Stimulated activated CD4-positive, alpha-beta T cell treated with anti-CD3 and anti-CD28 coated beads, Interleukin-2, amount 100 ng/mL, for 4 hours (primary cell): Measurements from ENCODE around the gene MAMDC4.
"Not testable (repeated sequence)": the region's sequence is repeated elsewhere in the genome, so short reads cannot be mapped to it uniquely, and the experiment has no call there.

Experiments
- DNase-seq: peaks from one replicate; pipeline ENCODE4 v3.0.0-alpha.2; 2020; ENCODE audit warnings: low read depth

The MAMDC4 gene

DNA sequence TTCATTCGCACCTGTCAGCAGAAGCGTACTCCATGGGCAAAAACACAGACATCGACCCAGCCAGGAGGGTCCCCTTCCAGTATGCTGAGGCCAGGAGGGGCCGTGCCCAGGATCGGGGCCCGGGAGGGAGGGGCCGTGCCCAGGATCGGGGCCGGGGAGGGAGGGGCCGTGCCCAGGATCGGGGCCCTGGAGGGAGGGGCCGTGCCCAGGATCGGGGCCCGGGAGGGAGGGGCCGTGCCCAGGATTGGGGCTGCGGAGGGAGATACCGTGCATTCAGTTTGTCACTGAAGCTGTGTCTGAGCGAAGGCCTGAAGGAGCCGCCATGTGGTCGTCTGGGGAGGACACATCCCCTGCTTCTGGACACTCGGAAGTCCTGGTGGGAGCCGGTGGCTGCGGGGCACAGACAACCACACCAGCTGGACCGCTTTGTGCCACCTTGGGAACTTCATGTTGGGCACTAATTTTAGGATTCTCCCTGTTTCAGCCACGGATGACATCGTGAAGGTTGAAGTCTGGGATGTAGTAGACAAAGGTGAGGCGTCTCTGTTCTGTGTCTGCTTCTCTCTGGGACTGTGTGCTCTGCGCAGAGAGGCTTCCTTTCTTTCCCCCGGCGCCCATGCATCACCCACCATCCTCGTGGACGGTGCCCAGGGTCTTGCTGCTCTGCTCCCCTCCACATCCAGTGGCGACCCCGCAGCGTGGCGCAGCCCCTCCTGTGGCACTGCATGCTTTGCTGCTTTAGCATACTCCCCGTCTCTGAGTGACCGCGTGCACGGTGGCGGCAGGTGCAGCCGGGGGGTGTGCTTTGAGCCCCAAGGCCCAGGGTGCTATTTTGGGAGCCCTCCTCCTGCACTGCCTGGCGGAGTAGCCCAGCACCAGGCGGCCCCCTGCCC is 26.6 kb upstream of the MAMDC4 start:
- no peak for DNase-seq

- no peak for DNase-seq
Observed at GRCh38 chr9:136826188-136826541, 26.0 kb upstream of the MAMDC4 start.

GRCh38 chr9:136826703-136827582 is 25.2 kb upstream of the MAMDC4 start:
- no peak for DNase-seq

GRCh38 chr9:136827794-136828473 is 24.2 kb upstream of the MAMDC4 start:
- DNase-seq, result no peak

DNA sequence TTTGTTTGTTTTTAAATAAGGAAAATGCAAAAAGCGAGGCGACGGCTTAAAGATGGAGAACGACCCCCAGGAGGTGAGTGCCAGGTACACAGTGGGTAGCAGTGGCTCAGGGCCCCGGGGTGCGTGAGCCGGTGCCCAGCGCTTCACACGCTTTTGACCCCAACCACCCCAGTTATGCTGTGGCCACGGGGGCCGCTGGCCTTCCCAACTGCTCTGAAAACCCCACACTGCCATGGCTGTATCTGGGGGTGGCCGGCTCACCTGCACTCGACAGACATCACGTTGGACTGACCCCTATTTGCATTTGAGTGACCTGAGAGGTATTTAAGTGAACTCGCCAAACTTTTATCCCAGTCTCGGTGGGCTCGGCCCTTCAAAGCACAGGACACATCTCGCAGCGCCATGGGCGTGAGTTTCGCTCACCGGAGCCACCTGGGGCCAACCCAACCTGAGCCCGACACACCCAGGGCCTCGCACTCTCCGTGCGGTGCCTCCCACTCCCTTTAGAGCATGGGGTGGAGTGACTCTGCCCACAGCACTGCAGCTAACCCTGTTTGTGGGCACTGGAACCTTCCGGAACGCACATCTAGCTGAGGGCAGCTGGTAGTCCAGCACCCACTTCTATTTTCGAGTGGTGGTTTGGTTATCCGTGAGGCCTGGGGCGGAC is 23.5 kb upstream of the MAMDC4 start:
- DNase-seq, result no peak

GRCh38 chr9:136829412-136829811 is 22.7 kb upstream of the MAMDC4 start:
- no peak for DNase-seq

DNA sequence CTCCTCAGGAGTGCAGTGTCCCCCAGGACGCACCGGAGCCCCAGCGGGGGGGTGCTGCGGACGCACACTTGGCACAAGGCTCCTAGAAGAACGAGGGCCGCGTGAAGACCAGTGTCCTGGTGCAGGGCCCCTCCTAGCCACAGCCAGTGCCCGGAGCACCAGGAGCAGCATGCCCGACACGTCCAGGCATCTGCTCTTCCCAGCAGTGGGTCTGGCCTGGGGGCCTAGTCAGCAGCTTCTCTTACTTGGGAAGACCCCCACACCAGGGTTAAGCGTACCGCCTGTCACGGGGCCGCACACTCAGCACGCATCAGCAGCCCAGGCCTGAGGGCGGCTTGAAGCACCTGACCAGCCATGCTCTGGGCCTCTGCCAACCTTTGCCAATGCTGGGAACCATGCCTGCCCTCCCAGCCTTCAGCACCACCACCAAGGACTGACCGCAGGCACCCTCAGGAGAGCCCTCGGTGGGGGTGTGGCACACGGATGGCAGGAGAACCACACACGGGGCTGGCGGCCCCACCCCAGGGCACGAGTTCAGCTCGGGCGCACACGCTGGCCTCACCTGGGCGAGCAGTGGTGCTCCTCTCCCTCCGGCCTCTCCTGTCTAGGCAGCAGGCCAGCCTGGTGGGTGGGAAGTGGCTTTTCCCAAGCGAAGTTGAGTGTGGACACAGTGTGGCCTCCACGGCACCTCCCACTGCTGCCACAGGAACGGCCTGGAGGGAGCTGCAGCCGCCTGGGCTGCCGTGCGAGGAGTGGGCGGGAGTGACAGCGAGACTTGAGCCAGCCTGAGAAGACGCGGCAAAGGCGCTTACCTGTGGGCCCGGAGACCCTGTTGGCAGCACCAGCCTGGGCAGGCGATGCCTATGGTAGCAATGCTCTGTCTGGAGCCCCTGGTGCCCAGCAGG is 21.9 kb upstream of the MAMDC4 start:
- no peak for DNase-seq

GRCh38 chr9:136831002-136831719 is 21.0 kb upstream of the MAMDC4 start:
- no peak for DNase-seq

DNA sequence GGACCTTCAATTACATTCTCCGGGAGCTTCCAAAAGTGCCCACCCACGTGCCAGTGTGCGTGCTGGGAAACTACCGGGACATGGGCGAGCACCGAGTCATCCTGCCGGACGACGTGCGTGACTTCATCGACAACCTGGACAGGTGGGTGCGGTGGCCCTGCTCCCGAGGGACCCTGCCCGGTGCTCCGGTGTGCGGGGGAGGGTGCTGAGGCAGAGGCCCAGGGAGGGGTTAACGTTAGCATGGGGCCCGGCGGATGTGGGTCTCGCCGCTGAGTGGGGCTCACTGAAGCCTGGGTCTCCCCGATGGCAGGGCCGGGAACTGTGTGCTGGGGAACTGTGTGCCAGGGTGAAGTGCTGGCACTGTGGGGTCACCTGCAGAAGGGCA is 20.4 kb upstream of the MAMDC4 start:
- DNase-seq, result no peak

DNA sequence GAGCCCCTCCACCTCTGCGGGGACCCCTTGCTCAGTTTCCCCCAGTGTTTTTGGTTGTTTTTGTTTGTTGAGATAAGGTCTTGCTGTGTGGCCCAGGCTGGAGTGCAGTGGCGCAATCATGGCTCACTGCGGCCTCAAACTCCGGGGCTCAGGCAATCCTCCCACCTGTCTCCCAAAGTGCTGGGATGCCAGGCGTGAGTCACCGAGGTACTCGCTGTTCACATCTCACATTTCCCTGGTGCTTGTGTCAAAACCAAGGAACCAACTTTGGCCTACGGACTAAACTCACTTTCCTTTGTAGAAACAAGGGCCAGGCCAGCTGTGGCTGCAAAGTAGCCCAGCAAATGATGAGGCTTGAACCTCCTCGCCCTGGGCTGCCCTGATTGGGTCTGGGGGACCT is 19.6 kb upstream of the MAMDC4 start:
- no peak for DNase-seq

GRCh38 chr9:136833381-136834048 is 18.6 kb upstream of the MAMDC4 start:
- not testable (repeated sequence) for DNase-seq

DNA sequence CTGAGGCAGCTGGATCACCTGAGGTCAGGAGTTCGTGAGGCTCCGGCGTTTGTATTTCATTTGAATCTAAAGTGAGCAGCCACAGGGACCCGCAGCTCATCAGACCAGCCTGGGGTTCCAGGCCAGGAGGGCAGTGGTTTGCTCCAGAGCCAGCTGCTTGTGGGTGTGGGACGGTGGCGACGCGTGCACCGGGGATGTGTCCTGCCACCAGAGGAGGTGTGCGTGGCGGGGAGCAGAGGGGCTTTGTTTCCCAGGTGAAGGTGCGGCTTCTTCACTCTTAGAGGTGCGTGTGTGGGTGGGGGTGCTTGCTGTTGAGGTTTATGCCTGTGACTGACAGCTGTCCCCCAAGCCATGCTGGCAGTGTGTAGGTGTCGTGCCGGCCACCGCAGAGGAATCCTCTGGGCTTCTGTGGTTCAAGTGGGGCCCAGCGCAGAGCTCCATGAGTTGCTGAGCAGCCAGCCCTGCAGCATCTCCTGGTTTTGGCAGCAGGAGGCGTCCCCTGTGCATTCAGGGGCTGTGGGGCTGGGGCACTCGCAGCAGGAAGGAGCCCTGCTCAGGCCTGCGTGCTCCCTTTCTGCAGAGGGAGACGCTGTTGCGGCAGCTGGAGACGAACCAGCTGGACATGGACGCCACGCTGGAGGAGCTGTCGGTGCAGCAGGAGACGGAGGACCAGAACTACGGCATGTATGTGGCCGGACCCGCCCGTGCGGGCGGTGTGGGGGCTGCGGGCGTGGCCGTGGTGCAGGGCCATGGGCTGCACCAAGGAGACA is 16.8 kb upstream of the MAMDC4 start:
- DNase-seq, result no peak

DNA sequence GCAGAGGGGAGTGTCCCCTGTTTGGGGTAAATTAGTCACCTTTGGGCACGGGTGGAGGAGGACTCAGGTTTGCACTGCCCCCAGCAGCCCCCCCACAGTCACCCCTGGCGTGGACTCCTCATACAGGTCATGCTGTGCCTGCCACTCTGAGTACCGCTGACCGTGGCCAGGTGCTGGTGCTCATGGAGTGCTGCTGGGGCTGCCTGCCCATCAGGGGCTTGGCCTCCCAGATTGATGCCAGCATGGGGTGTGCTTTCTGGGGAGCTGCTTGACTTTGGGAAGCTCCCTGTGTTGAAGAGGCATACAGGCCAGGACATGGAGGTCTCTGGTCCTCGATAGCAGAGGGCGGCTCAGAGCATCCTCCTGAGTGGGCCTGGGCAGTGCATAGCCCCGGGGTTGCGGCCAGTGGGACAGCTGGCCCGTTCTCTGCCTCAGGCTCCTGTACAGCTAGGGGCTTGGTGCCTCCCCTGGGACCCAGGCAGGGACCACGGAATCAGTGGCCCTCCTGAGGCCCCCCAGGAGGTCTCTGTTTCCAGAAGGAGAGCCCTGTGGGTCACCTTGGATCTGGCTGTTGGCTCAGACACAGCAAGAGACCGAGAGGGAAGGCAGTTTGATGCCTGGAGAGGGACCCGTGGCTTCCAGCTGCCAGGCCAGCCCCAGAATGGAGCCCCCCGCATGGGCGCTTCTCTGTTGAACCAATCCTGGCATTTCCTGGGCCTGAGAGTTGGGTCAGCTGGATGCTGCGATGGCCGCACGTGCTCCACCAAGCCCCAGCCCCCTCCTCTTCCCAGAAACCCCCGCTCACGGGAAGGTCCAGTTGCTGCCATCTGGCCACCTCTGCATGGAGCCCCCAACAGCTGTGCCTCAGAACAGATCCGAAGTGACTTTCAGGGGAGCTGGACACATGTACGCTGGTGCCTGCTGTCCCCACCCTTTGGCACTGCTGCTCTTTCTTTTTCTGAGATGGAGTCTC is 15.9 kb upstream of the MAMDC4 start:
- no peak for DNase-seq

DNA sequence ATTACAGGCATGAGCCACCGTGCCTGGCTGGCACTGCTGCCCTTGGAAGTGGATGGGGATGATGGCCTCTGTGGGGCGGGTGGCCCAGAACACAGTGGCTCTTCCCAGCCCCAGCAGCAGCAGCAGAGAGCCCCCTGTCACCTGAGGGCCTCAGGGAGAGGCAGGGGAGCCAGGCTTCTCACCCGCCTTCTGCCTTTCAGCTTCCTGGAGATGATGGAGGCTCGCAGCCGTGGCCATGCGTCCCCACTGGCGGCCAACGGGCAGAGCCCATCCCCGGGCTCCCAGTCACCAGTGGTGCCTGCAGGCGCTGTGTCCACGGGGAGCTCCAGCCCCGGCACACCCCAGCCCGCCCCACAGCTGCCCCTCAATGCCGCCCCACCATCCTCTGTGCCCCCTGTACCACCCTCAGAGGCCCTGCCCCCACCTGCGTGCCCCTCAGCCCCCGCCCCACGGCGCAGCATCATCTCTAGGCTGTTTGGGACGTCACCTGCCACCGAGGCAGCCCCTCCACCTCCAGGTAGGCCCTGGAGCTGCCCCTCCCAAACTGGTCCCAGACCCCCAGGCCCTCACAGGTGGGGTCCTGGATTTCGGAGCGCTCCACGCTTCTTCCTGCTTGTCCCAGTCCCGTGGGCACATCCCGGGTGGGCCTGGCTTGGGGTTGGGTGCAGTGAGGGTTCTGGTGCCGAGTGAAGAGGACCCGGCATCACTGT is 14.8 kb upstream of the MAMDC4 start:
- DNase-seq, result no peak

DNA sequence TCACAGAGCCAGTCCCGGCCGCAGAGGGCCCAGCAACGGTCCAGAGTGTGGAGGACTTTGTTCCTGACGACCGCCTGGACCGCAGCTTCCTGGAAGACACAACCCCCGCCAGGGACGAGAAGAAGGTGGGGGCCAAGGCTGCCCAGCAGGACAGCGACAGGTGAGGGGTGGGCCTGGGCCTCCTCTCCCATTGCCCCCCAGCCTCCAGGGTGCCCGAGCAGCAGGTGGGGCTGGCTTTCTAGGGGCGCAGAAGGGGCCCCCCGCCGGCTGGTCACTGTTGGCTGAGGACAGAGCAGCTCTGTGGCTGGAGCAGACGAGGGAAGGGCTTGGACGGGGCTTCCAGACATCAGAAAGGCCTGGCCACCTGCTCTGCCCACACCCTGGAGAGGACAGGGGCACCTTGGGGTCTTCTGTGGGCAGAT is 14.3 kb upstream of the MAMDC4 start:
- DNase-seq, result not testable (repeated sequence)

GRCh38 chr9:136838314-136839228 is 13.6 kb upstream of the MAMDC4 start:
- no peak for DNase-seq
